ENCODE measurements around the gene NAXE. TPM values are rescaled to one million over a fixed set of nuclear protein-coding genes. Genes with fewer than 3 reads are reported as not detected.

NAXE gene
- total and polyA plus RNA-seq, 2 of the 13 experiments (the other 11 are each of a cell fraction or from before 2014, with no cell fraction given) = 39.4 to 59.4 TPM

DNA sequence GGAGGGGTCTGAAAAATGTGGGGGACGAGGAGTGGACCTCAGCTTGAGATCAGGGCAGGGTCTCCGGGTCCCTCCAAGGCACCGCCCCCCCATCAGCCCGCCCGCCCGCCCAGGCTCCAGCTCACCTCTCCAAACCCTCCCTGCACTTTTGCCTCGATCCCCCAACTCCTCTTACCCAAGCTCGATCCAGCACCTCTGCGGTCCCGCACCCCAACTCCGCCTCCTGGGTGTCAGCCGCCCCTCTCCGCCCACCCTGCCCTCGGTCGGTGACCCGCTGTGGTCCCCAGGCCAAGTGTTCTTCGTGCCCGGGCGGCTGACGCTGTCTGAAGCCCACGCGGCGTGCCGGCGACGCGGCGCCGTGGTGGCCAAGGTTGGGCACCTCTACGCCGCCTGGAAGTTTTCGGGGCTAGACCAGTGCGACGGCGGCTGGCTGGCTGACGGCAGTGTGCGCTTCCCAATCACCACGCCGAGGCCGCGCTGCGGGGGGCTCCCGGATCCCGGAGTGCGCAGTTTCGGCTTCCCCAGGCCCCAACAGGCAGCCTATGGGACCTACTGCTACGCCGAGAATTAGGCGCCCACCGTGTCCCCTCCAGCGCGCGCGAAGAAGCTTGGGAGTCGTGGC lies 33.3 kb downstream of the NAXE start (continued):
- TF ChIP-seq, protein P1, sequence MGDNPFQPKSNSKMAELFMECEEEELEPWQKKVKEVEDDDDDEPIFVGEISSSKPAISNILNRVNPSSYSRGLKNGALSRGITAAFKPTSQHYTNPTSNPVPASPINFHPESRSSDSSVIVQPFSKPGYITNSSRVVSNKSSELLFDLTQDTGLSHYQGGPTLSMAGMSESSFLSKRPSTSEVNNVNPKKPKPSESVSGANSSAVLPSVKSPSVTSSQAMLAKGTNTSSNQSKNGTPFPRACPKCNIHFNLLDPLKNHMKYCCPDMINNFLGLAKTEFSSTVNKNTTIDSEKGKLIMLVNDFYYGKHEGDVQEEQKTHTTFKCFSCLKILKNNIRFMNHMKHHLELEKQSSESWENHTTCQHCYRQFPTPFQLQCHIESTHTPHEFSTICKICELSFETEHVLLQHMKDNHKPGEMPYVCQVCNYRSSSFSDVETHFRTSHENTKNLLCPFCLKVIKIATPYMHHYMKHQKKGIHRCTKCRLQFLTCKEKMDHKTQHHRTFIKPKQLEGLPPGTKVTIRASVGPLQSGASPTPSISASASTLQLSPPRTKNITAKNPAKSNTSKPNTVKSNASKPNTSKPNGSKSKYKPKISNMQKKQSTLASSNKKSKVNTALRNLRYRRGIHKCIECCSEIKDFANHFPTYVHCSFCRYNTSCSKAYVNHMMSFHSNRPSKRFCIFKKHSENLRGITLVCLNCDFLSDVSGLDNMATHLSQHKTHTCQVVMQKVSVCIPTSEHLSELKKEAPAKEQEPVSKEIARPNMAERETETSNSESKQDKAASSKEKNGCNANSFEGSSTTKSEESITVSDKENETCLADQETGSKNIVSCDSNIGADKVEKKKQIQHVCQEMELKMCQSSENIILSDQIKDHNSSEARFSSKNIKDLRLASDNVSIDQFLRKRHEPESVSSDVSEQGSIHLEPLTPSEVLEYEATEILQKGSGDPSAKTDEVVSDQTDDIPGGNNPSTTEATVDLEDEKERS (CRISPR knock-in tag; IDR thresholded peaks at IDR 0.05) = no peak
- TF ChIP-seq ATF7 (IDR thresholded peaks at IDR 0.05) (no peak), ATF7 (CRISPR knock-in tag; IDR thresholded peaks at IDR 0.05) (no peak), SKI (IDR thresholded peaks at IDR 0.05; ENCODE audit: partially characterized antibody) (no peak), EED (CRISPR knock-in tag; IDR thresholded peaks at IDR 0.05) (no peak), JDP2 (CRISPR knock-in tag; IDR thresholded peaks at IDR 0.05; ENCODE audit: borderline replicate concordance) (no peak), KLF11 (CRISPR knock-in tag; IDR thresholded peaks at IDR 0.05) (no peak)

DNA sequence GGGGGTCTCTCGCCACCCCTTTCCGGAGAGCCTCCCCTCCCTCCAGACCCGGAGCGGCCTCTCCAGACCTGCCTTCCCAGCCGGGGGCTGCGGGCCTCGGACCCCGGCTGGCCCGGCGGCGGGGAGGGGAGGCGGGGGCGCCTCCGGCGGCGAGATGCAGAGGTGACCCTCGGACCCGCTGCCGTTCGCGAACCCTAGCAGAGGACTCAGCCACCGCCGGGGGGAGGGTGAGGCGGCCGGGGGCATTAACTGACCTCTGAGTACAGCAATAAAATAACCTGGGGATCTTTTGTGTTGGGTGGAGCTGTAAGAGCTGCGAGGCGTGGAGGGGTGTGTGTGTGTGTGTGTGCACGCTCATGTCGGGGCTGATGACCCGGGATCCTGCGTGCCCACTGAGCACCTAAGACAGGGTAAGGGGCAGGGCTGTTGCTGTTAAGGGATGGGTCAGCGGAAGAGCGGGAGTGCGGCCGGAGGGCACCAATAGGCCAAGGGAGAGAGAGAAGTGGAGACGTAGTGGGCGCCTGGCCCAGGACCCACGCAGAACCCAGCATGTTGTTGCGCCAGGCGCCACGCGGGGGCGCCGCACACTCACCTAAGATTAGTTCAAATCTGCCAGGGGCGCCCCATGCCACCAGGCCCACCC lies 34.0 kb downstream of the NAXE start:
- peak overlapping the region; percentile 43 to 69 (median 44); a peak in 5 of 6 replicates for H3K4me3 ChIP-seq (replicated peaks in 1 of 3; ENCODE audit: insufficient read depth in 1 of 3, low read depth in 2 of 3, low read length in 3 of 3)
- 3% methylated on average over 15 of the region's 45 CpGs for WGBS (ENCODE audit: low lambda C conversion rate)
- TF ChIP-seq, protein P2, sequence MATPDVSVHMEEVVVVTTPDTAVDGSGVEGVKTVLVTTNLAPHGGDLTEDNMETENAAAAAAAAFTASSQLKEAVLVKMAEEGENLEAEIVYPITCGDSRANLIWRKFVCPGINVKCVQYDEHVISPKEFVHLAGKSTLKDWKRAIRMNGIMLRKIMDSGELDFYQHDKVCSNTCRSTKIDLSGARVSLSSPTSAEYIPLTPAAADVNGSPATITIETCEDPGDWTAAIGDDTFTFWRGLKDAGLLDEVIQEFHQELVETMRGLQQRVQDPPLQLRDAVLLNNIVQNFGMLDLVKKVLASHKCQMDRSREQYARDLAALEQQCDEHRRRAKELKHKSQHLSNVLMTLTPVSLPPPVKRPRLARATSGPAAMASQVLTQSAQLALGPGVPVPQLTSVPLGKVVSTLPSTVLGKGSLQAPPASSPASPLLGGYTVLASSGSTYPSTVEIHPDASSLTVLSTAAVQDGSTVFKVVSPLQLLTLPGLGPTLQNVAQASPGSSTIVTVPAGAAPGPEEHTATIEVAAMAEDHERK (CRISPR knock-in tag; IDR thresholded peaks at IDR 0.05; ENCODE audit: low read depth) = no peak
- TF ChIP-seq ZNF83 (CRISPR knock-in tag; IDR thresholded peaks at IDR 0.05; ENCODE audit: borderline replicate concordance) (no peak), NFIB (CRISPR knock-in tag; IDR thresholded peaks at IDR 0.05; ENCODE audit: borderline replicate concordance) (no peak), ZBTB7B (CRISPR knock-in tag; IDR thresholded peaks at IDR 0.05) (0 out of 2 replicates have a peak, but pooled peaks have one; percentile 26)
- TF ChIP-seq, protein P3, sequence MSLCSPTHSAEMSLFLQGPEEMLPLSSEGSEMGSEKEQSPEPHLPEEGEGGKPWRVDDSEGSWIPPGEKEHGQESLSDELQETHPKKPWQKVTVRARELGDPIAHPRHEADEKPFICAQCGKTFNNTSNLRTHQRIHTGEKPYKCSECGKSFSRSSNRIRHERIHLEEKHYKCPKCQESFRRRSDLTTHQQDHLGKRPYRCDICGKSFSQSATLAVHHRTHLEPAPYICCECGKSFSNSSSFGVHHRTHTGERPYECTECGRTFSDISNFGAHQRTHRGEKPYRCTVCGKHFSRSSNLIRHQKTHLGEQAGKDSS (CRISPR knock-in tag; IDR thresholded peaks at IDR 0.05; ENCODE audit: borderline replicate concordance, low read depth) = 0 out of 2 replicates have a peak, but pooled peaks have one; percentile 15

More for the DNA sequence above, 34.0 kb downstream of the NAXE start:
- peak; percentile 48 for ATAC-seq
- no peaks in the 10 kb centered on the region for H3K79me2 ChIP-seq (ENCODE audit: insufficient read depth, low read length)
- no peak overlapping the region for H3K27ac ChIP-seq (ENCODE audit: extremely low read length, insufficient read depth, low read length)
- intact Hi-C loops (cut with micrococcal nuclease; ENCODE audit: unreplicated experiment) (loop anchor here (1.0 to 2.0 kb wide), 2 partner anchors 32 to 51 kb away; partner anchors contain the start of gene NES), in situ Hi-C loops (cut with HindIII; ENCODE audit: extremely low pct_ligation_motif_present, low pct_unique_long_range_greater_than_20kb) (no loop called here)
- H3K9me3 ChIP-seq (ENCODE audit: low read length) = no peaks in the 10 kb centered on the region
- H3K9ac ChIP-seq (ENCODE audit: insufficient read depth, low read depth, low read length) = no peak overlapping the region
- DNase-seq (ENCODE audit: low spot score) = no peak
- BruUV-seq (replicated peaks) = no TSS peak
- ChIA-PET POLR2A (interaction anchor here (2.1 kb wide), 1 partner anchor 36 kb away, joined by 7 read pairs; no protein-coding TSS in a partner anchor), CTCF (ENCODE audit: low intra/inter-chr PET ratio, low total read pairs) (interaction anchor here (2.2 to 3.0 kb wide), 4 partner anchors 32 to 100 kb away, joined by 9 to 18 read pairs (median 10); partner anchors contain the start of gene NES)
- no peaks in the 10 kb centered on the region for H4K20me1 ChIP-seq (ENCODE audit: insufficient read depth, low read length)
- H2AFZ ChIP-seq (ENCODE audit: low read length) = no peak overlapping the region
- H3K4me2 ChIP-seq (ENCODE audit: low read depth, low read length) = peak overlapping the region; percentile 88
- H3K36me3 ChIP-seq (replicated peaks in 1 of 2; ENCODE audit: control insufficient read depth in 1 of 2, insufficient read depth in 2 of 2, low read length in 2 of 2) = no peaks in the 10 kb centered on the region
- peaks cover 34% of the 10 kb centered on the region for H3K4me1 ChIP-seq (ENCODE audit: insufficient read depth, low read length)
- H3K27me3 ChIP-seq (ENCODE audit: control insufficient read depth in 1 of 2, insufficient read depth in 2 of 2, low read length in 2 of 2) = peaks cover 13 to 40% of the 10 kb centered on the region in 2 experiments
- no peak for FAIRE-seq

Data from HepG2 (cell line).